Neutrophil (primary cell): ENCODE measurements around the gene SLC39A3.

Experiments
- H3K27ac ChIP-seq: fragments of 200-600 bp; sonication (generic); 2 replicates; pipeline ENCODE4 v1.5.1; 2016; ENCODE audit warnings: mild to moderate bottlenecking, moderate library complexity
- H3K27me3 ChIP-seq: fragments of 200-600 bp; sonication (generic); 2 replicates; pipeline ENCODE4 v1.6.0; 2016; ENCODE audit warnings: mild to moderate bottlenecking
- H3K36me3 ChIP-seq: fragments of 200-600 bp; sonication (generic); 2 replicates; pipeline ENCODE4 v1.5.1; 2017
- H3K4me1 ChIP-seq, 2 experiments: fragments of 200-600 bp in 1 of 2; sonication (generic) in 1 of 2; 1 replicate in 1 of 2; 2 replicates in 1 of 2; pipeline versions ENCODE4 v1.5.1 to v1.6.1; 2013 to 2016; ENCODE audit warnings: low read depth in 1 of 2, low read length in 1 of 2, mild to moderate bottlenecking in 1 of 2, moderate library complexity in 1 of 2; ENCODE audit not compliant: control insufficient read depth in 1 of 2, insufficient read depth in 1 of 2
- H3K4me3 ChIP-seq, 2 experiments: fragments of 200-600 bp in 1 of 2; sonication (generic) in 1 of 2; 1 replicate in 1 of 2; 2 replicates in 1 of 2; pipeline ENCODE4 v1.5.1; 2013 to 2016; ENCODE audit warnings: low read depth in 1 of 2, low read length in 1 of 2, mild to moderate bottlenecking in 1 of 2, moderate library complexity in 1 of 2
- H3K9me3 ChIP-seq: fragments of 200-600 bp; sonication (generic); 2 replicates; pipeline ENCODE4 v1.5.1; 2016
- CTCF ChIP-seq: fragments of 200-600 bp; sonication (generic); IDR thresholded peaks from 2 replicates; pipeline ENCODE4 v1.5.1; 2016; ENCODE audit warnings: antibody characterized with exemption

SLC39A3 gene

DNA sequence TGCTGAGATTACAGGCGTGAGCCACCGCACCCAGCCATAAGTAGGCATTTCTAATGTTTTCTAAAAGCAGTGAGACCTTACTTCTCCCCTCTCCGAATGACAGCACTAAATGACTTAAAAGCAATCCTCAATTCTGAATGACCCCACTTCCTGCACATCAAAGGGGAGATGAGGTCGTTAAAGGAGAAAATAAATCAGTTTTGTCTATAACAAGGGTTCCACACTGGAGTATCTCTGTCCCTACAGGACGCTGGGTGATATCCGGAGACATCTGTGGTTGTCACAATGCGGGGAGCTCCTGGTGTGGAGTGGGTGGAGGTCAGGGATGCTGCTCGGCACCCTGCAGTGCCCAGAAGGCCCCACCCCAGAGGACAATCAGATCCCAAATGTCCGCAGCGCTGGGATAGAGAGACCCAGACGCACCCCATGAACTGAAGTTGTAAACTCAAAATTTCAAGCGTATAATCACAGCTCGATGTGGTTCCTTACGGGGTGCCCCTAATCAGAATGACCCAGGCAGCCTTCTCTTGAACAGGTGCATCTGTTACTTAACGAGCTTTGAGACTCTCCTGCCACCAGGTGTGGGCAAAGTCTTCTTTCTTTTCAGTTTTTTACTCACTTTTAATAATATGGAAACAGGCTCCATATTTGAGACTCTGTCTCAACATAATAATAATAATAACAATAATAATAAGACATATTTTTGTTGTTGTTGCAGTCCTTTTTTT lies 40.2 kb downstream of the SLC39A3 start:
- peaks cover 27 to 28% of the 10 kb centered on the region in 2 experiments for H3K4me1 ChIP-seq
- H3K4me3 ChIP-seq, result no peak overlapping the region
- no peak for TF ChIP-seq CTCF
- no peaks in the 10 kb centered on the region for H3K27me3 ChIP-seq
- no peaks in the 10 kb centered on the region for H3K9me3 ChIP-seq
- H3K36me3 ChIP-seq, result no peaks in the 10 kb centered on the region
- H3K27ac ChIP-seq, result no peak overlapping the region

- Histone ChIP-seq H3K9me3 (no peaks in the 10 kb centered on the region), H3K4me1 (peaks cover 17 to 27% of the 10 kb centered on the region in 2 experiments), H3K27ac (peak overlapping the region; percentile 81), H3K4me3 (no peak overlapping the region), H3K27me3 (no peaks in the 10 kb centered on the region), H3K36me3 (peaks cover 4% of the 10 kb centered on the region)
- no peak for TF ChIP-seq CTCF
Measured at GRCh38 chr19:2694196-2694595, 45.6 kb downstream of the SLC39A3 start.

GRCh38 chr19:2693492-2694160 lies 46.2 kb downstream of the SLC39A3 start:
- H3K4me3 ChIP-seq, result no peak overlapping the region
- no peaks in the 10 kb centered on the region for H3K9me3 ChIP-seq
- H3K4me1 ChIP-seq, result peaks cover 17 to 25% of the 10 kb centered on the region in 2 experiments
- H3K36me3 ChIP-seq, result peaks cover 4% of the 10 kb centered on the region
- no peak for TF ChIP-seq CTCF
- H3K27me3 ChIP-seq, result no peaks in the 10 kb centered on the region
- no peak overlapping the region for H3K27ac ChIP-seq

DNA sequence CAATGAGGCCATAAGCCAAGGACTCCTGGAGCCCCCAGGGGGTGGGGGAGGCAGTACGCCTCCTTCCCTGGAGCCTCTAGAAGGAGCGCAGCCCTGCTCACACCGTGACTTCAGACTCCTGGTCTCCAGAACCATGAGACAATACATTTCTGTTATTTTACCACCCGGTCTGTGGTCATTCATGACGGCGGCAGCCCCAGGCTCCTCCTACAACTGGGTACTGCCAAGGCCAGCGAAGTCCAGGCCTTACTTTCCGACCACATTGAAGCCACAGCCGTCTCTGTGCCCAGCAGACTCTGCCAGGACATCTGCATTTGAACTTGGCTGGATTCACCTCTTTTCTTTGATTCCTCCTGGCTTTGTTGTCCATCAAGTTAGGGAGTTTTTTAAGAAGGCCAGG lies 47.9 kb downstream of the SLC39A3 start:
- Histone ChIP-seq H3K27me3 (no peaks in the 10 kb centered on the region), H3K4me1 (peaks cover 17 to 19% of the 10 kb centered on the region in 2 experiments), H3K36me3 (peaks cover 4% of the 10 kb centered on the region), H3K4me3 (no peak overlapping the region), H3K9me3 (no peaks in the 10 kb centered on the region), H3K27ac (no peak overlapping the region)
- TF ChIP-seq CTCF, result no peak

DNA sequence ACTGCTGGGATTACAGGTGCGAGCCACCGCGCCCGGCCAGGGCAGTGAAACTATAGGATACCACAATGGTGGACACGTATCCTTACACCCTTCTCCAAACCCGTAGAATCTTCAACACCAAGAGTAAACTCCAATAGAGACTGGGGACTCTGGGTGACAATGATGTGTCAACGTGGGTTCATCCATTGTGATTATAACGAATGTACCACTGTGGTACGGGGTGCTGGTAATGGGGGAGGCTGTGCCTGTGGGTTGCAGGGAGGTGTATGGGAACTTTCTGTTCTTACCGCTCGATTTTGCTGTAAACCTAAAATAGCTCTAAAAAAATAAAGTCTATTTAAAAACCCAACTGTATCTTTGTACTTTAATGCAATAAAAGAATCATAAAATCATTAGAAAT lies 49.0 kb downstream of the SLC39A3 start:
- no peak overlapping the region for H3K27ac ChIP-seq
- TF ChIP-seq CTCF, result no peak
- peaks cover 16 to 17% of the 10 kb centered on the region in 2 experiments for H3K4me1 ChIP-seq
- H3K36me3 ChIP-seq, result peaks cover 8% of the 10 kb centered on the region
- no peaks in the 10 kb centered on the region for H3K27me3 ChIP-seq
- no peaks in the 10 kb centered on the region for H3K9me3 ChIP-seq
- no peak overlapping the region for H3K4me3 ChIP-seq
